ENCODE measurements around the gene CD151.
A peak's percentile ranks its signal among the peaks of the same experiment; 100 is the strongest.

The CD151 gene

DNA sequence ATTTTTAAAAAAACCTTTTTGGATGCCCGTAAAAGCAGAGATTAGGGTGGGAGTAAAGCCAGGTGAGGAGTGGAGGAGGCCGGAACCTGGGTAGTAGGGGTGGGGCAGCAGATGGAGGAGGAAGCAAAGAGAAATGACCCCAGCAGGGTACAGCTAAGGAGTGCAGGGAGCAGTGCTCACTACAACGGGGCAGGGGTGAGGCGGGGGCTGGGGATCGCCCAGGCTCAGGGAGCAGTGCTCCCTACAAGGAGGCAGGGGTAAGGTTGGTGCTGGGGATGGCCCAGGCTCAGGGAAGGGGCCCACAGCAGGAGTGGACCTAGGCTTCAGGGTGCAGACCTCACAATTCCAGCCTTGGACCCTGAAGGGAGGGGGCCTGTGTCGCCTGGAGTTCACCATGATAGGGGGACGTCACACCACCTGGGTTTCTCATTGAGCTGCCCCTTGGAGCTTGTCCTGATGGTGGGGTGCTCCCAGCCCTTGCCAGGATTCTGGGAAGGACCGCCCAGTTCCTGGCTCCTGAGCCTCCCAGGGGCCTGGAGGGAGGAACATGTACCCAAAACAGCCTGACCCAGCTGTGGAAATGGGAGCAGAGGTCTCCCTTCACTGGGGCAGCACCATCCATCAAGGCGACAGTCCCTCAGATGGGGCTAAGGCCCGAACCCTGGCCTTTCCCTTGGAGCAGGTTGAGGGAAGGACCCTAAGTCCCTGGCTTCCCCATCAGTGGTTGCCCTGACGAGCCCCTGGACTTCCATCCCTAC lies 16.9 kb upstream of the CD151 start:
- no peak for DNase-seq

DNA sequence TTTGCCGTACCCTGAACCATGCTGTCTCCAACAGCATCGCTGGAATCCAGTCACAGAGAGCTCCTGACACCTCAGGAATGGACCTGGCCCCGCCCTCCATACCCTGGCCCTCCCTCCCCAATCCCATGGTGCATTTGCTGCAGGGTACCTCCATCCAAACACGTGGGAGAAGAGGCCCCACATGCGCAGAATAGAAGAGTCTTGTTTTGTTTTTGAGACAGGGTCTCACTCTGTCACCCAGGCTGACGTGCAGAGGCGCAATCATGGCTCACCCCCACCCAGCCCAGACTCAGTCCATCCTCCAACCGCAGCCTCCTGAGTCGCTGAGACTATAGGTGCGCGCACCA lies 16.3 kb upstream of the CD151 start:
- no peak for DNase-seq

DNA sequence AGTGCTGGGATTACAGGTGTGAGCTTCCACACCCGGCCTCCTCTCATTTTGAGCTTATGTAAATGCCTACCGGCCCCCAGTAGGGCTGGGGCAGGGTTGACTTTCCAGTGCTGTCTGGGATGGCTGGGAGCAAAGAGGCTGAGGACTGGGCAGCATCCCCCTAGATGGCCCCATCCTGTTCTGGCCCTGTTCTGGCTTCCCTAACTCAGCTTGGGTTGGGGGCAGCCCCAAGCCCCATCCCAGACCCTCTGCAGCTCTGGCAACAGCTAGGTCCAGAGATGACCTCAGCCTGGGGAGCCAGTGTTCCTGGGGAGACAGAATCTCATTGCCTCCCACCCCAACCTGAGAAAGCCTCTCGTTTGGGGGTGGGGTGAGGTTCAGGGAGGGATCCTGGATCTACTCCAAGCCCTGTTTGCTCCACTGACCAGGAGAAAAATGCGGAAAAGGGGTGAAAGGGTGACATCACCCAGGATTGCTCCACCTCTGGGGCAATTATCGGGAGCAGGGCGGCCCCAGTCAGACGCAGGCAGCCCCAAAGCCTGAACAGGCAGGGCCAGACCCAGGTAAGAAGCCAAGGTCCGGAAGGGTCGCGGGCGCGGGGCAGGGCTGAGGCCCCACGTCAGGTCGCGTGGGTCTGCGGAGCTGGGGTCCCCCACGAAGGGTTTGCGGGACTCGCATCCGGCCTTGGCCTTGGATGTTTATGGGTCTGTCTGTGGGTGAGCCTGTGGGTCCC lies 14.2 kb upstream of the CD151 start, which contains the start of gene PNPLA2:
PNPLA2 (plus strand) TSS at position 519 of the 733 bp plus-strand sequence. CDS start 805 bp downstream, outside the sequence.
- no peak for DNase-seq

DNA sequence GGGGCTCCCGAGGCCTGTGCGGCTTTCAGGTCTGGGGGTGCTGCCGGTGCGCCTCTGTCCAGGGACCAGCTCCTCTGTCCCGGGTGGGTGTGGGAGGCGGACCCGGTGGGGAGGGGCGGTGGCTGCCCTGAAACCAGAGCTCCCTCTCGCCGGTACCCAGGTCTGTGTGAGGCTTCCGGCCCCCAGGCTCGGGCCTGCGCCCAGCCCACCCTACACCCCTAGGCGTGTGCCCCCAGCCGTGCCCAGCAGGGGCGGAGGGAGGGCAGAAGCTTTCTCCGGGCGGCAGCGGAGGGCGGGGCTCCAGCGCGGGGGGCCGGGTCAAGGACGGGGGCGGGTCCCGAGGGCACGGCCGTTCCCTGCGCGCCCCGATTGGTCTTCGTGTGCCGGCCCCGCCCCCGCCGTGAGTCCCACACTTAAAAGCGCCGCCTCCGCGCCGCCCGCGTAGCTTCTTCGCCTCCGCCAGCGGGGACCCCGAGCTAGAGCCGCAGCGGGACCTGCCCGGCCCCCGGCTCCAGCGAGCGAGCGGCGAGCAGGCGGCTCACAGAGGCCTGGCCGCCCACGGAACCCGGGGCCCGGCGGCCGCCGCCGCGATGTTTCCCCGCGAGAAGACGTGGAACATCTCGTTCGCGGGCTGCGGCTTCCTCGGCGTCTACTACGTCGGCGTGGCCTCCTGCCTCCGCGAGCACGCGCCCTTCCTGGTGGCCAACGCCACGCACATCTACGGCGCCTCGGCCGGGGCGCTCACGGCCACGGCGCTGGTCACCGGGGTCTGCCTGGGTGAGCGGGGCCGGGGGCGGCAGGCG lies 13.4 kb upstream of the CD151 start:
- peak; percentile 94 for DNase-seq

DNA sequence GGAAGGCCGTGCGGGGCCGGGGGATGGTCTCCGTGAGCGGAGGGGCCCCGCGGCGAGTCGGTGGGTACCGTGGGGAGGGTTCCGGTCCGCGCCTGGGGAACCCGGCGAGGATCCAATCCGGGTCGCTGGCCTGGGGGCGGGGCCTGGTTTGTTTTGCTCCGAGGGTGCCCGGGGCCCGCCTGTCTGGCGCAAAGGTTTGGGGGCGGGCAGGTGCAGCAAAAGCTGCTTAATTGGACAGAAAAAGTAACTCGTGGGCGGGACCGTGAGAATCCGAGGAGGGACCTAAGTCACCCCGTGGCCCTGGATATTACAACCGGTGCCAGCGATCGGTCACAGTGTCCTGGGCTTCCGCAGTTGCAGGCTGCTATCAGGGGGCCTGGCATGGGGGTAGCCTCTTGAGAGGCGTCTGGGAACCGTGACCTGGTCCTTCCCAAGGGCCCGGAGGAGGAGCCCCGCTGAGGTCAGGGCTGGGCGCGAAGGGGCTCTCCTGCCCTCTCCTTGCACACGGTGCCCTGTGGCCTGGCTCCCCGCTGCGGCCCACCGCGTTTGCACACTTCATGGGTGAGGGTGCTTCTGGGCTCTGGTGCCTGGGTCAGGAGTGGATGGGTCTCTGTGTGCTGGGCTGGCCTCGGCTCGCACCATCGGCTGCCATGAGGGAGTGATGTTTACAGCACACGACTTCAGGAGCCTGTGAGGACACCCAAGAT lies 12.7 kb upstream of the CD151 start:
- peak; percentile 61 for DNase-seq

DNA sequence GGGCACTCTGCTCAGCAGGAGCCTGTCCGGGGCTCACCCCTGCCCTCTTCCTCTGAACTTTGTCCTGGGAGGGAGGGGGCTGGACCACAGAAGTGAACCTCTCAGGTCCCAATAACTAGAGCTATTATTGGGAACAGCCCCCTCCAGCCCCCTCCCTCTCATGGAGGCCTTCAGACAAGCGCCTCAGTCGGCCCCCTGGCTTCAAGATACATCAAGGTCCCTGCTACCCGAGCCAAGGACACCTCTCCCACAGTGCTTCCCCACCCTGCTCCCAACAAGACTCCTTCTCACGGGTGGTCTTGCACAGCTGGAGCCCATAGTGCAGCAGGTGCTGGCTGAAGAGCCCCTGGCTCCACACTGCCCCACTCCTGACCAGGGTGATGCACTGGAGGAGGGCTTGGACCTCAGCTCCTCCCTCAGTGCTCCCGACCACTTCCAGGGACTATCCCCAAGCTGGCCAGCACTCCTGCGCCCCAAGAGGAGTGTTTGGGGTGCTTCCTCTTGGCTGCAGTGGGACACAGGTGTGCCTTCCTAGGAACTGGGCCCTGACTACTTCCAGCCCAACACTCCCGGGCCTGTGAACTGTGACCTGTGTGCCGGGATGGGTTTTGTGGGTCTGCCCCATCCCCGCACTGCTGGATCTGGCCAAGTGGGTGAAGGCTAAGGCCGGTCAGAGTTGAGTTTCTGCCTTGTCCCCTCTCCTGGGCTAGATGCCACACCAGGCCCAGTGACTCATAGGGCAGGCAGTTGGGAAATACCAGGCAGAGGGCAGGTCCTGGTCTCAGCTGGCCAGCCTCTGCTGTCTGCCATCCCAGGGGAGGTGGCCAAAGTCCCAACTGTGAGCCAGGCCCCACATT lies 11.9 kb upstream of the CD151 start:
- DNase-seq, result peak; percentile 24

DNA sequence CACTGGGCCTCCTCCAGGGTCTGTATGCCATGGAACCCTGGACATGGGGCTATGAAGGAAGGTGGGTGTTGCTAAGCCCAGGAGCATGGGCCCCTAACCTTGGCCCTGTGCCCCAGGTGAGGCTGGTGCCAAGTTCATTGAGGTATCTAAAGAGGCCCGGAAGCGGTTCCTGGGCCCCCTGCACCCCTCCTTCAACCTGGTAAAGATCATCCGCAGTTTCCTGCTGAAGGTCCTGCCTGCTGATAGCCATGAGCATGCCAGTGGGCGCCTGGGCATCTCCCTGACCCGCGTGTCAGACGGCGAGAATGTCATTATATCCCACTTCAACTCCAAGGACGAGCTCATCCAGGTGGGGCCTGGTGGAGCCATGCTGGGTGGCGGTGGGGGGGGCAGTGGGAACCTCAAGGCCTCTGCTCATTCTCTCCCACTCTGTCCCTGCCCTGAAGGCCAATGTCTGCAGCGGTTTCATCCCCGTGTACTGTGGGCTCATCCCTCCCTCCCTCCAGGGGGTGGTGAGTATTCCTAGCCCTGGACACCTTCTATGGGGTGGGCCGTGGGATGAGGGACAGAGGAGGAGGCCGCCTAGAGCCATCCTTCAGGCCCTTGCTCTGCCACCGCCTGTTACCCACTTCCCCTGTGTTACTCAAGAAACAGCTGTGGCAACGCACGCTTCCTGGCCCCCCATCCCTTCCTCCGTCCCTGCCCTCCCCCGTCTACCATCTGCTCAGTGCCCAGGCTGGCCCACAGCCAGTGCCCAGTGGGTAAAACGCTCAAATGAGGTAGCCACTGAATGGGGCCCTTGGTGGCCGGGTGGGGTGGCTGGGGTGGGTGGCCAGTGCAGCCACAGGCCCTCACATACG lies 11.0 kb upstream of the CD151 start:
- no peak for DNase-seq

DNA sequence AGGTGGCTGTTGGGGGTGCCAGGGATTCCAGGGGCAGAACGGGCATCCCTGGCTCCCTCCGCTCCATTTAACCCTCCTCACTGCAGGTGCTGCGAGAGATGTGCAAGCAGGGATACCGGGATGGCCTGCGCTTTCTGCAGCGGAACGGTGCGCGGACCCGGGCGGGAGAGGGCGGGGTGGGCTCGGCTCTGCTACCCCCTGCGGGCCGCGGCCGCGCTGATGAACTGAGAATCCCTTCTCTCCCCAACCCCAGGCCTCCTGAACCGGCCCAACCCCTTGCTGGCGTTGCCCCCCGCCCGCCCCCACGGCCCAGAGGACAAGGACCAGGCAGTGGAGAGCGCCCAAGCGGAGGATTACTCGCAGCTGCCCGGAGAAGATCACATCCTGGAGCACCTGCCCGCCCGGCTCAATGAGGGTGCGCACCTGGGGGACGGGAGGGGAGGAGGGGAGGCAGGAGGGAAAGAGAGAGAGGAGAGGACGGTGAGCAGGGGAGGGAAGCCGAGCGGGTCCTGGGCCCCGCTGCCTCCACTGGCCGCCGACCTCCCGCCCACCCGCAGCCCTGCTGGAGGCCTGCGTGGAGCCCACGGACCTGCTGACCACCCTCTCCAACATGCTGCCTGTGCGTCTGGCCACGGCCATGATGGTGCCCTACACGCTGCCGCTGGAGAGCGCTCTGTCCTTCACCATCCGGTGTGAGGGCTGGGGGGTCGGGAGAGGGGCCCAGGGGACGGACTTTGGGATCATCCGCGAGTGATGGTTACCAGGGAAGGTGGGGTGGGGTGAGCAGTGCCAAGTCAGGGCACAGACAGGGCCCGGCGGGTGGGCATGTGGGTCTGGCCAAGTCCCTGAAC lies 9.1 kb upstream of the CD151 start:
- DNase-seq, result no peak

DNA sequence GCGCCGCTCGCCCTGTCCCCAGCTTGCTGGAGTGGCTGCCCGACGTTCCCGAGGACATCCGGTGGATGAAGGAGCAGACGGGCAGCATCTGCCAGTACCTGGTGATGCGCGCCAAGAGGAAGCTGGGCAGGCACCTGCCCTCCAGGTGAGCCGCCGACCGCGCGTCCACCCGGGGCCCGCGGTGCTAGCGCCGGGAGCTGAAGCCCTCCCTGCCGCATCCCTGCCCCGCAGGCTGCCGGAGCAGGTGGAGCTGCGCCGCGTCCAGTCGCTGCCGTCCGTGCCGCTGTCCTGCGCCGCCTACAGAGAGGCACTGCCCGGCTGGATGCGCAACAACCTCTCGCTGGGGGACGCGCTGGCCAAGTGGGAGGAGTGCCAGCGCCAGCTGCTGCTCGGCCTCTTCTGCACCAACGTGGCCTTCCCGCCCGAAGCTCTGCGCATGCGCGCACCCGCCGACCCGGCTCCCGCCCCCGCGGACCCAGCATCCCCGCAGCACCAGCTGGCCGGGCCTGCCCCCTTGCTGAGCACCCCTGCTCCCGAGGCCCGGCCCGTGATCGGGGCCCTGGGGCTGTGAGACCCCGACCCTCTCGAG lies 8.4 kb upstream of the CD151 start:
- DNase-seq, result no peak

DNA sequence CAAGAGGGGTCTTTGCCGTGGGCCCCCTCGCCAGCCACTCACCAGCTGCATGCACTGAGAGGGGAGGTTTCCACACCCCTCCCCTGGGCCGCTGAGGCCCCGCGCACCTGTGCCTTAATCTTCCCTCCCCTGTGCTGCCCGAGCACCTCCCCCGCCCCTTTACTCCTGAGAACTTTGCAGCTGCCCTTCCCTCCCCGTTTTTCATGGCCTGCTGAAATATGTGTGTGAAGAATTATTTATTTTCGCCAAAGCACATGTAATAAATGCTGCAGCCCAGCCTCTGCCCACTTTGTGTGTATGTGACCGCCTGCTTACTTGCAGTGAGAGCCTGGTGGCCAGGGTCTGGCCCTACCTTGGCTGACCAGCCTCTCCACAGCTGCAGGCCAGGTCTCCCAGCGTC lies 7.8 kb upstream of the CD151 start:
- no peak for DNase-seq

DNA sequence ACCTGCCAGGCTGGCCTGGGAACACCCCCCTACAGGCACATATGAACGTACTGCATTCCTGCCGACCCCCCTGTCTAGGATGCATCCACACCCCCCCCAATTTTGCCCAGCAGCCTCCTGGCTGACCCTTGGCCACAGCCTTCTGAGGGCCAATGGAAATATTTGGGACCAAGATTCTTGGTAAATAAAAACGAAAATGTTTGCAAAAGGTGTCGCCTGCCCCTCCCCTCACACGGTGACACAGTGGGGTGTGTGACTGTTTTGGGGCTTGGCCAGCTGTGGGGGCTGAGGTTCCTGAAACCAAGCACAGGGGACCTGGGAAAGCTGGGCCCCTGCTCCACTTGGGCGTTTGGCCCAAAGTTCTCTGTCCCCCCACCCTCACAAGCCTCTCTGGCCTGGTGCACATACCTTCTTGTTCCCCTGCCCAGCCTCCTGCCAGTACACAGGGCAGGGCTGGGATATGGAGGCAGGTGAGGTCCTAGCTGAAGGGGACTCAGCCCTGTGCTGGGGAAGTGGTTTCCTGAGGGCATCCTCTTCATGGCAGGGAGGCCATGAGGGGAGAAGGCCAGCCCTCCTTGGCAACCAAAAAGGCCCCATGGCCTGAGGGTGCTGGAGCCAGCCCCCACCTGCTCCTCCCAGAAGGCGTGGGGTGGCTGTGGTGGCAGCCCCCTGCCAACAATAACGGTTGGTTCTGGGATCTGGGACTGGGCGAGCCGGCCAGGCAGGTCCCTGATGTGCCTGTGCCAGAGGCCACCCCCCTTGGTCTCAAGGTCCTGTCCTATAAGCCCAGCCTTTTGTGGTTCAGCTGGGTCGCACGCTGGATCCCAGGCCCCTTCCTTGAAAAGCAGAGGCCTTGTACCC lies 7.2 kb upstream of the CD151 start:
- DNase-seq, result no peak

DNA sequence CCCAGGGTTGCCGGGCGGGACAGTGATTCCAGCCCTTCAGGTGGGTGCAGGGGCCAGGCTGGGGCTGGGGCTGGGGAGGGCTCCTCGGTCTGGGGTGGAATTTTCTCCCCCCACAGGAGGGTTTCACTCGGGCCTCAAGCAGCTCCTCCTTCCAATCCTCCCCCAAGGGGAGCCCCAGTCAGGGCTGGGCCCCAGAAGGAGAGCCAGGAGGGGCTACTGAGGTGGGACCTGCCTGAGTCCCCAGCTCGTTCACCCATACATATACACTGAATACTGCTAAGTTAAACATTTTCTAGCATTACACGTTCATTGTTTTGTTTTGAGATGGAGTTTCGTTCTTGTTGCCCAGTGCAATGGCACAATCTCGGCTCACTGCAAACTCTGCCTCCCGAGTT lies 6.5 kb upstream of the CD151 start:
- DNase-seq, result no peak

DNA sequence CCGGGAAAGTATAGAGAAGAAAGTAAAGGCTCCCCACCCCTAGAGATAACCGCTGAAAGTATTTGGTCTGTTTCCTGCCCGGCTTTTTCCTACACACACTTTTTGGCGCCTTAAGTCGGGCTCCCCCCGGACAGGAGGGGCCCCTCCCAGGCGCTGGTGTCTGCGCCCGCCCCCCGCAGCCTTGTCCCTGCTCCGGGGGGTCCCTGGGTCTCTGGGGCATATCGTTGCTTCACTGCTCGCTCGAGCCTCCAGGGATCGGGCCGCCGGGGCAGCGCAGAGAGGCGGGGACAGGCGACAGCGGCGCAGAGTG lies 6.0 kb upstream of the CD151 start:
- DNase-seq, result no peak

DNA sequence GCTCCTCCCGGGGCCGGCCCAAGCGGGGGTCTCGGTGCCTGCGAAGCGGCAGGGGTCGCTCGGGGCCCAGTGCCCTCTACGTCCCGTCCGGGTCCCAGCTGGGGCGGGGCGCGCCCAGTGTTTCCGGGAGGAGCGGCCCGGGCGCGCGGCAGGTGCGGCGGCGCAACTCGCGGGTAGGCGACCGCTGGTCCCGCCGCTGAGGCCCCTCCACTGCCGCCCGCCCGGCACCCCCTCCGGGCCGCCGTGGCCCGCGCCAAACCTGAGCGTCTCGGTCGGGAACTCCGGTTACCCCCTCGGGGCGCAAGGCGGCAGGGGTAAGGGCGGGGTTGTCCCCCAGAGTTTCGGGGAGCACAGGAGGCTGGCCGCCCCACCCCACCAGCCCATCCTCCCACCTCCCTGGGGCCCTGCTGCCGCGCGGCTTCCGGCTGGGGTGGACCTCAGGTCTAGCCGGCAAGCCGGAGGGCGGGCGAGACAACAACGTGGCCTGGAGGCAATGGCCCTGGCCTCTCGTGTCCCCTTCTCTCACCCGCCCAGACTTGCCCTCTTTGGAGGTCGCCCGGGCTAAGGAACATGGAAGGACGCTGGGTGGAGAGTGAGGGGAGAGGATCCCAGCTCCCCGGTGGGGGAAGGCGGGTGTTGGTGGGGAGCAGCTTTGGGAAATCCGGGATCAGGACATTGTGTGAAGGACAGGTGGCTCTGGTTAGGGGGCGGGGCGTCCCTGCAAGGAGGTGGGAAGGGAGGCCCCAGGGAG lies 5.4 kb upstream of the CD151 start:
- DNase-seq, result no peak

DNA sequence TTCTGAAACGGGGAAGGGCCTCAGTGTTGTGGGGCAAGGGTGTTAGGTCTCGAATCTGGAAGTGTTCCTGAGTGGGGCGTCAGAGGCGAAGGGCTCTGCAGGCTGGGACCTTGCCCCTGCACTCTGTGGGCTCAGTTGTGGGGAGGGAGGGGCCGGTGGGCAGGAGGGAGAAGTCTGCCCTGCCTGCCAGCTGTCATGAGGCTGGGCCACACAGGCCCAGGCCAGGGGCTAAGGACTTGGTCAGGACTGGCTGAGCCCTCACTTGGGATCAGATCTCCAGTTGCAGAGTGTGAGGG lies 4.9 kb upstream of the CD151 start, which contains the start of gene CRACR2B:
CRACR2B (plus strand) TSS at position 23 of the 296 bp plus-strand sequence. CDS start 689 bp downstream, outside the sequence.
- DNase-seq, result no peak

DNA sequence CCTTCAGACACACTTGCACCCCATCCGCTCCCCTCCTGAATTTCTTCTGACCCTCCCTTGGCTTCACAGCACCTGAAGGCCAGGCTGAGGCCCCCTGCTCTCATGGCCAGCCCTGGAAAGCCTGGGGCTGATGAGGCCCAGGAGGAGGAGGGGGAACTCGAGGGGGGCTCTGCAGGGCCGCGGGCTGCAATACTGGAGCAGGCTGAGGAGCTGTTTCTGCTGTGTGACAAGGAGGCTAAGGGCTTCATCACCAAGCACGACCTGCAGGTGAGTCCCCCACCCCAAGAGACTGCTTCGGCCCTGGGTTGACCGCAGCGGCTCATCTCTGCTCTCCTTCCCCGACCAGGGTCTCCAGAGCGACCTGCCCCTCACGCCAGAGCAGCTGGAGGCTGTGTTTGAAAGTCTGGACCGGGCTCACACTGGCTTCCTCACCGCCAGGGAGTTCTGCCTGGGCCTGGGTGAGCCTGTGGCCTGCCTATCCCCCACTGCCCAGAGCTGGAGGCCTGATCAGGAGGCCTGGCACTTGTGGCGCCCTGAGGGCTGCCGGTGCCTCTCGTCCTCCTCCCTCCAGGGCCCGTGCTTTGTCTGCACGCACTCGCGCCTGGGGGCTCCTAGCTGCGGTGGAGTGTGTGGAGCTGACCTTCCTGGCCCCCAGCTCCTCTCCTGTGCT lies 4.1 kb upstream of the CD151 start:
- no peak for DNase-seq

DNA sequence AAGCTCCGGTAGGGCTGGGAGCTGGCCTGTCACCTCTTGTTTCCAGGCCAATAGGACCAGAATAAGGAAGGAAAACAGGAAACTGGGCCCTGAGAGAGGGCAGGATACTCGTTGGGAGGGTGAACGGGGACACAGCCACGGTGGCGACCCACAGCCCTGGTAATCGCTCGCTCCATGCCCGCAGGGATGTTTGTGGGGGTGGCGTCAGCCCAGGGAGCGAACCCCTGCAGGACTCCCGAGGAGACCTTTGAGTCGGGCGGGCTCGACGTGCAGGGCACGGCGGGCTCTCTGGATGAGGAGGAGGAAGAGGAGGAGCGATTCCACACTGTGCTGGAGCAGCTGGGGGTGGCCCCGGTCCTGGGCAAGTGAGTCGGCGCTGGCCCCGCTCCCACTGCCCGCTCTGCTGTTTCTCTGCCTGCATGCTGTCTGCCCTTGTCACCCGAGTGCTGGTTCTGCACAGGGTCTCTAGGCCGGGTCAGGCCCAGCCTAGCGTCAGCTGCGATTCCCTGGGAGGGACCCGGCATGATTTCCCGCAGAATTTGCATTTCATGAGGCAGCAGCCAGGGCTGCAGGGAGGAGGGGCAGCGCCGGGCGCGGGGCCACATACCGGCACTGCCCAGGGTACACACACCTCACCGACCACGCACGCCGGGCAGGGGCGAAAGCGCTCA lies 3.4 kb upstream of the CD151 start:
- no peak for DNase-seq
